B cell (primary cell): ENCODE measurements around the gene SERTAD4. TPM values are rescaled to one million over a fixed set of nuclear protein-coding genes. Genes with fewer than 3 reads are reported as not detected.

Experiments
- ATAC-seq: fragments of 200-7000 bp; cut with Tn5 transposase; one replicate; pipeline ENCODE4 v1.10.0; 2021; ENCODE audit warnings: low read depth, mild to moderate bottlenecking, moderate number of reproducible peaks, moderate library complexity
- CTCF ChIA-PET: fragments of 350-600 bp; sonication (Branson Sonifier 250); formaldehyde crosslinking; loops from one replicate; lab custom pipeline; 2021; ENCODE audit warnings: antibody characterized with exemption, inconsistent platforms; lab: Charles Lee
- POLR2A ChIA-PET: fragments of 350-600 bp; sonication (Branson Sonifier 250); formaldehyde crosslinking; loops from one replicate; lab custom pipeline; 2021; ENCODE audit warnings: antibody characterized with exemption; lab: Charles Lee
- DNase-seq: peaks from one replicate; pipeline ENCODE4 v3.0.0; 2013
- H2AFZ ChIP-seq: 2 replicates; pipeline ENCODE4 v1.6.1; 2012; ENCODE audit warnings: mild to moderate bottlenecking, low read depth, low read length; ENCODE audit not compliant: insufficient read depth, poor library complexity, severe bottlenecking
- H3K27ac ChIP-seq, 2 donors: 1 replicate in 1 of 2; 2 replicates in 1 of 2; pipeline ENCODE4 v1.5.1; 2012 to 2013; ENCODE audit warnings: low read length in 2 of 2, mild to moderate bottlenecking in 2 of 2, moderate library complexity in 1 of 2
- H3K27me3 ChIP-seq, 4 experiments: fragments of 200-600 bp in 1 of 4; sonication (generic) in 1 of 4; replicated peaks in 1 of 4; 1 replicate in 2 of 4; 2 replicates in 2 of 4; pipeline versions ENCODE4 v1.6.1 to v1.7.0; 2013 to 2016; ENCODE audit warnings: low read length in 3 of 4, mild to moderate bottlenecking in 2 of 4, mixed read lengths in 1 of 4, moderate library complexity in 1 of 4; ENCODE audit not compliant: insufficient read depth in 4 of 4, control insufficient read depth in 3 of 4; ENCODE audit errors: control extremely low read depth in 1 of 4
- H3K36me3 ChIP-seq, 2 experiments: replicated peaks in 1 of 2; 1 replicate in 1 of 2; 2 replicates in 1 of 2; pipeline versions ENCODE4 v1.6.1 to v1.7.1; 2013; ENCODE audit warnings: low read length in 1 of 2; ENCODE audit not compliant: insufficient read depth in 2 of 2, control insufficient read depth in 1 of 2; ENCODE audit errors: control extremely low read depth in 1 of 2, extremely low read depth in 1 of 2
- H3K4me1 ChIP-seq, 2 donors: fragments of 200-600 bp in 1 of 2; sonication (generic) in 1 of 2; 1 replicate in 1 of 2; 2 replicates in 1 of 2; pipeline versions ENCODE4 v1.5.1 to v1.6.1; 2013 to 2017; ENCODE audit warnings: low read length in 2 of 2; ENCODE audit not compliant: control insufficient read depth in 2 of 2, insufficient read depth in 2 of 2
- H3K4me2 ChIP-seq: replicated peaks from 2 replicates; pipeline ENCODE3; 2012; ENCODE audit warnings: mild to moderate bottlenecking, low read depth, low read length; ENCODE audit not compliant: poor library complexity, severe bottlenecking
- H3K4me3 ChIP-seq, 5 experiments: fragments of 200-600 bp in 1 of 5; sonication (generic) in 1 of 5; 1 replicate in 3 of 5; 2 replicates in 2 of 5; pipeline versions ENCODE4 v1.5.1 to v1.7.0; 2011 to 2016; ENCODE audit warnings: low read length in 4 of 5, mild to moderate bottlenecking in 4 of 5, low read depth in 2 of 5, control low read depth in 1 of 5, moderate library complexity in 1 of 5; ENCODE audit not compliant: insufficient read depth in 1 of 5; ENCODE audit errors: control extremely low read depth in 1 of 5, extremely low read depth in 1 of 5
- H3K79me2 ChIP-seq: fragments of 200-600 bp; sonication (generic); one replicate; pipeline ENCODE4 v1.6.0; 2016; ENCODE audit warnings: low read length; ENCODE audit not compliant: control insufficient read depth, insufficient read depth
- H3K9ac ChIP-seq: fragments of 200-600 bp; sonication (generic); 2 replicates; pipeline ENCODE4 v1.6.1; 2017; ENCODE audit warnings: mild to moderate bottlenecking, low read length, moderate library complexity
- H3K9me3 ChIP-seq, 3 donors: one replicate each; pipeline versions ENCODE4 v1.6.1 to v1.7.1; 2013; ENCODE audit warnings: low read length in 2 of 3; ENCODE audit not compliant: control insufficient read depth in 2 of 3, insufficient read depth in 1 of 3; ENCODE audit errors: control extremely low read depth in 1 of 3
- H4K20me1 ChIP-seq: 2 replicates; pipeline ENCODE4 v1.6.0; 2012; ENCODE audit warnings: mild to moderate bottlenecking, low read length; ENCODE audit not compliant: insufficient read depth, control insufficient read depth, poor library complexity, severe bottlenecking
- H3K27ac Mint-ChIP-seq: one replicate; pipeline ENCODE4 v1.8.0; 2021; ENCODE audit warnings: mixed read lengths
- H3K27me3 Mint-ChIP-seq: one replicate; pipeline ENCODE4 v1.8.0; 2021; ENCODE audit warnings: mixed read lengths
- H3K4me1 Mint-ChIP-seq: one replicate; pipeline ENCODE4 v1.8.0; 2021; ENCODE audit warnings: mixed read lengths
- H3K4me3 Mint-ChIP-seq: one replicate; pipeline ENCODE4 v1.8.0; 2021; ENCODE audit warnings: mixed read lengths
- H3K9me3 Mint-ChIP-seq: one replicate; pipeline ENCODE4 v1.8.0; 2022; ENCODE audit warnings: mixed read lengths; ENCODE audit not compliant: insufficient read depth
- EZH2 ChIP-seq: IDR thresholded peaks from 2 replicates; pipeline ENCODE4 v1.6.1; 2012; ENCODE audit warnings: borderline replicate concordance, low read depth, mild to moderate bottlenecking, moderate library complexity, low read length; ENCODE audit not compliant: insufficient read depth, poor library complexity, severe bottlenecking
- WGBS: methylation state at CpG from one replicate; pipeline ENCODE4 v1.1.5; 2013; ENCODE audit warnings: missing lambda C conversion rate; ENCODE audit not compliant: insufficient coverage; 5-methylcytosine and 5-hydroxymethylcytosine counted together
- intact Hi-C: fragments of 100-400 bp; cut with micrococcal nuclease; formaldehyde crosslinking; loops from one replicate; pipeline ENCODE4 v1.10.0; 2022
- polyA plus RNA-seq: library from polyadenylated mRNA; depleted of rRNA; stranded (reverse); fragments of >200 nt; gene quantifications from 2 replicates; pipeline ENCODE4 v1.2.3, GENCODE V29; 2012
- total RNA-seq, 2 donors: library from RNA; stranded (reverse); fragments of 120-200 nt in 1 of 2; gene quantifications; 1 replicate in 1 of 2; 2 replicates in 1 of 2; pipeline versions ENCODE4 v1.2.3 to v1.2.4, GENCODE V29; 2013 to 2022
- TF ChIP-seq, protein P1 (sequence below): fragments of 200-600 bp; IDR thresholded peaks from one replicate; pipeline ENCODE4 v1.8.0; 2022; ENCODE audit warnings: antibody characterized with exemption, mild to moderate bottlenecking

SERTAD4 gene
- total and polyA plus RNA-seq, 2 donors (not counting 1 experiment from before 2014, with no cell fraction given): not detected

DNA sequence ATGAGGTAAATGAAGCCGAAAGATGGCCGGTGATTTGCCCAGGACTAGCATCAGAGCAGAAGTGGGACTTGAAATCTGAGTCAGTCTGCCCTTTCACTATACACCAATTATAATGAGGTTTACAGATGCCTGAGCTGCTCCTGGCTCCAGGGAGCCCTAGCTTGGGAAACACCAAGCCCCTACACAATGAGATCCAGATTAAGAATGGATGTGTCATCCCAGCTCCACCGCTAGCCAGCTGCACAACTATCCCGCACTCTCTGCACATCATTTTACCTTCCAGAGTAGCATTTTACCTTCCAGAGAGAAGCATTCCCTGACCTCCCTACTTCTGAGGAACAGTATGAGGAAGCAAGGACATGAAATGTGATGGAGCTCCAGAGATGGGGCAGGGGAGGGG lies 27.0 kb downstream of the SERTAD4 start:
- no peak overlapping the region for H3K4me3 ChIP-seq
- H3K27ac Mint-ChIP-seq: no peak overlapping the region
- H3K79me2 ChIP-seq: no peaks in the 10 kb centered on the region
- ChIA-PET CTCF (no interaction called here), POLR2A (no interaction called here)
- no peak overlapping the region for H3K4me2 ChIP-seq
- H3K9me3 ChIP-seq: no peaks in the 10 kb centered on the region
- no peaks in the 10 kb centered on the region for H3K36me3 ChIP-seq
- no peak for TF ChIP-seq EZH2
- TF ChIP-seq, protein P1, sequence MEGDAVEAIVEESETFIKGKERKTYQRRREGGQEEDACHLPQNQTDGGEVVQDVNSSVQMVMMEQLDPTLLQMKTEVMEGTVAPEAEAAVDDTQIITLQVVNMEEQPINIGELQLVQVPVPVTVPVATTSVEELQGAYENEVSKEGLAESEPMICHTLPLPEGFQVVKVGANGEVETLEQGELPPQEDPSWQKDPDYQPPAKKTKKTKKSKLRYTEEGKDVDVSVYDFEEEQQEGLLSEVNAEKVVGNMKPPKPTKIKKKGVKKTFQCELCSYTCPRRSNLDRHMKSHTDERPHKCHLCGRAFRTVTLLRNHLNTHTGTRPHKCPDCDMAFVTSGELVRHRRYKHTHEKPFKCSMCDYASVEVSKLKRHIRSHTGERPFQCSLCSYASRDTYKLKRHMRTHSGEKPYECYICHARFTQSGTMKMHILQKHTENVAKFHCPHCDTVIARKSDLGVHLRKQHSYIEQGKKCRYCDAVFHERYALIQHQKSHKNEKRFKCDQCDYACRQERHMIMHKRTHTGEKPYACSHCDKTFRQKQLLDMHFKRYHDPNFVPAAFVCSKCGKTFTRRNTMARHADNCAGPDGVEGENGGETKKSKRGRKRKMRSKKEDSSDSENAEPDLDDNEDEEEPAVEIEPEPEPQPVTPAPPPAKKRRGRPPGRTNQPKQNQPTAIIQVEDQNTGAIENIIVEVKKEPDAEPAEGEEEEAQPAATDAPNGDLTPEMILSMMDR: no peak
- peaks cover 0 to 21% (median 4%) of the 10 kb centered on the region in 4 experiments for H3K27me3 ChIP-seq
- no peaks in the 10 kb centered on the region for H3K4me1 ChIP-seq
- no peak overlapping the region for H3K4me3 Mint-ChIP-seq
- peaks cover 17% of the 10 kb centered on the region for H3K27me3 Mint-ChIP-seq
- H4K20me1 ChIP-seq: no peaks in the 10 kb centered on the region
- no peak overlapping the region for H2AFZ ChIP-seq
- no peak overlapping the region for H3K27ac ChIP-seq
- H3K9me3 Mint-ChIP-seq: no peaks in the 10 kb centered on the region
- 50% methylated on average over 2 of the region's 4 CpGs for WGBS
- H3K4me1 Mint-ChIP-seq: no peaks in the 10 kb centered on the region
- ATAC-seq (no peak), DNase-seq (no peak)
- H3K9ac ChIP-seq: no peak overlapping the region
- intact Hi-C loops: no loop called here

DNA sequence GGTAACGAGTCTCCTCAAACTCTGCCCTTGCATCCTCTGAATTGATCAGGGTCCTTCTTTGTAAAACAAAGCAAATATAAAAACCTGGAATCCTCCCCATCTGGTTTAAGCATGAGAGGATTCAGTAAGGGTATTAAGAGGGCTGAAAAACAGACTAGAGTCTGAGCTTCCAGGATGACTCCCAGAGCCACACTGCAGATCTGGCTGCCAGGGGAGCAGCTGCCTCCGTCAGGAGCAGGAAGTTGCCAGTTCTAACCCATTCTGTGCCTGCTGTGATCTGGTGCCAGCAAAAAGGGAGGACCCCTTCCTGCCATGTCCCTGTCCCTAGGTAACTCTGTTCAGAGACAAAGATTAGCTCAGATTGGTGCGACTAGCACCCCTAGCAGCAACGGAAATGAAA lies 27.5 kb downstream of the SERTAD4 start:
- intact Hi-C loops: no loop called here
- DNase-seq: no peak
- Histone ChIP-seq H4K20me1 (no peaks in the 10 kb centered on the region), H3K4me2 (no peak overlapping the region), H3K27me3 (peaks cover 0 to 16% (median 3%) of the 10 kb centered on the region in 4 experiments), H3K27ac (no peak overlapping the region), H3K36me3 (no peaks in the 10 kb centered on the region), H3K4me3 (no peak overlapping the region), H2AFZ (no peak overlapping the region), H3K4me1 (no peaks in the 10 kb centered on the region), H3K79me2 (no peaks in the 10 kb centered on the region), H3K9ac (no peak overlapping the region), H3K9me3 (no peaks in the 10 kb centered on the region)
- no peaks in the 10 kb centered on the region for H3K9me3 Mint-ChIP-seq
- TF ChIP-seq, protein P1: no peak
- no peak for TF ChIP-seq EZH2
- POLR2A ChIA-PET: no interaction called here
- no peak overlapping the region for H3K4me3 Mint-ChIP-seq
- no peak overlapping the region for H3K27ac Mint-ChIP-seq
- no peak for ATAC-seq
- H3K4me1 Mint-ChIP-seq: no peaks in the 10 kb centered on the region
- WGBS: 21% methylated on average over 1 of the region's 4 CpGs
- peaks cover 14% of the 10 kb centered on the region for H3K27me3 Mint-ChIP-seq
- CTCF ChIA-PET: no interaction called here
